Fibroblast of villous mesenchyme (primary cell): ENCODE measurements around the gene EXD2. TPM values are rescaled to one million over a fixed set of nuclear protein-coding genes. Genes with fewer than 3 reads are reported as not detected.

ENCODE experiments used
- DNase-seq: peaks from one replicate; pipeline ENCODE4 v3.0.0-alpha.2; 2010; ENCODE audit warnings: low read depth
- H3K4me3 ChIP-seq: 2 replicates; pipeline ENCODE4 v1.5.1; 2011; ENCODE audit warnings: low read depth, mild to moderate bottlenecking, low read length
- CTCF ChIP-seq: IDR thresholded peaks from 2 replicates; pipeline ENCODE4 v1.5.1; 2012; ENCODE audit warnings: low read depth, mild to moderate bottlenecking, low read length; ENCODE audit not compliant: insufficient read depth
- total RNA-seq: library from RNA; depleted of rRNA; stranded (reverse); fragments of >200 nt; gene quantifications from 2 replicates; pipeline ENCODE4 v1.2.3, GENCODE V29; 2012

EXD2 gene
- total RNA-seq, 1 donor = 18.6 TPM

DNA sequence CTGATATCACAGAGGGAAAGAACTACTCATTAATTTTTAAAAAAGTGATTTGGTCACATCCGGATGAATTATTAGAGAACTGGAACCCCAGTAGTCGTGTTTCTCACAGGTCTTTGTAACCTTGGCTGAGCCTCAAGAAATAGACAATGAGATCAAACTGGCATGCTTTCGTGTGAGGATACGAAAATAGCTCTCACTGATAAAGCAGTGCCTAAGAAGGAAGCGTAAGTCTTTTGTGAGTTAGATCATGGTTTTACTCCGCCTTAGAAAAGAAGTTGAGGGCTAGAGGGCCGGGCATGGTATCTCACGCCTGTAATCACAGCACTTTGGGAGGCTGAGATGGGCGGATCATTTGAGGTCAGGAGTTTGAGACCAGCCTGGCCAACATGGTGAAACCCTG is 34.9 kb downstream of the EXD2 start:
- H3K4me3 ChIP-seq = no peak overlapping the region
- no peak for TF ChIP-seq CTCF
- no peak for DNase-seq

DNA sequence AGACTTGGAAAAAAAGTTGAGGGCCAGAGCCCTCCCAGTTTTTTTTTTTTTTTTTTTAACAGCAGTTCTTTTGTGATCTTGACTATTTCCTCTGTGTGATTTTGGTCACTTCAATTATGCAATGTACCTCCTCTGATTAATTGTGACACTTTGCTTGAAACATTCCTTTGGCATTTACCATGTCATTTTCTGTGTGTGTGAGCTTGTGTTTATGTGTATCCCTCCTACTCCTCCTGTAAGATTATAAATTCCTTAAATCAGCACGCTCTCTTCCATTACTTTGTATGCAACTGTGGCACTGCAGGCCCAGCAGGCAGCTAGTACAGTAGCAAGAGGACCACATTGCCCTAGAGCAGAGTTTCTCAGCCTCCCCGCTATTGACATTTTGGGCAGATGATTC is 35.4 kb downstream of the EXD2 start:
- H3K4me3 ChIP-seq = no peak overlapping the region
- DNase-seq = peak; percentile 10

DNA sequence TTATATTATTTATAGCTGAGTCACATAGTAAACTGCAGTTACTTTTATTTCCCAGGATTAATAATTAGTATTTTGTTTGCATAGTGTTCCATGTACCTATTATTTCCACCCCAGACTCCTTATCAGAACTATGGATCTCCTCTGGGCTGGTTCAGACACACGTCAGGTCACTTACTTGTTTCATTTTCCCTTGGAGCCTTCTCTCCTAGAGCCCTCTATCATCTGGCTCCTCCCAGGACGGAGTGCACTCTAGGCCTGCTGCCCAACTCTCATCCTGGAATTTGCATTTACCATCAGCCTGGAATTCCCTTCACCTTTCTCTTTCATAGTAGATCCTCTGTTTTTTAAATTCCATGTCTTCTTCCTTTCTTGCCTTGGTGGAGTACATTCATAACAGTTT is 40.2 kb downstream of the EXD2 start:
- no peak for DNase-seq
- TF ChIP-seq CTCF = no peak
- H3K4me3 ChIP-seq = no peak overlapping the region

More for the DNA sequence above, 35.4 kb downstream of the EXD2 start:
- no peak for TF ChIP-seq CTCF

GRCh38 chr14:69232388-69232787 is 41.1 kb downstream of the EXD2 start:
- no peak for DNase-seq
- H3K4me3 ChIP-seq = no peak overlapping the region
- TF ChIP-seq CTCF = no peak

DNA sequence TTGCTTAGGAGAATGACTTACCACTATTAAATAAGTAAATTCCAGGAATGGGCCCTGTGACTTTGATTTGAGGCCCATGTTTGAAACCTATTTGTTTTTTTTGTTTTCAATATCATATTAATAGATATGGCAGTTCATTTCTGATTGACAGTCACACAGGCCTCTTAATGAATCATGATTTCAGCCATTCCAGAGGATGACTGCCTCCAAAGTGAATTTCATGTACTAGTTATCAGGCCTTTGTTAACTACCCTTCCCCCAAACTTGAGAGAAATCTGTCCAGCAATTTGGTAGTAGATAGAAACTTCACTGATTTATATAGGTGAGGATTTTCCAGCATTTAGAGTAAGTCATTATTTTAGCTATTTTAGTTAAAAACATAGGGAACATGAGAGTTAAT is 42.8 kb downstream of the EXD2 start:
- no peak overlapping the region for H3K4me3 ChIP-seq
- TF ChIP-seq CTCF = no peak
- no peak for DNase-seq

DNA sequence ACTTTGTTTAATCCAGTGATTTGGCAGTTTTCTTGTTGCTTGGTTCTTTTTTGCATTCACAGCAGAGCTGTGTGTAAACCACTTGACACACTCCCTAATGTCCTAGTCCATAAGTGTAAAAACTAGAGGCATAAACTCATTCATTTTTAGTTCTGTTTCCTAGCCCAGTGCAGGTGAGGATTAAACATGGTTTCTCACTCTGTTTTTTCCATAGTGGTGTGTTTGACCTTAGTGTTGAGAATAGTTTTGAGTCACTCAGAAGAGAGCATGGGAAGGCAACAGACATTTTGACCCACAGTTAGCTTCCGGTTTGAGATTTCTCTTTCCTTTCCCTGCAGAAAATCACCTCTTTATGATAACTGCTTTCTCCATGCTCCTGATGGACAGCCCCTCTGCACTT is 44.4 kb downstream of the EXD2 start:
- TF ChIP-seq CTCF = no peak
- H3K4me3 ChIP-seq = no peak overlapping the region
- no peak for DNase-seq

DNA sequence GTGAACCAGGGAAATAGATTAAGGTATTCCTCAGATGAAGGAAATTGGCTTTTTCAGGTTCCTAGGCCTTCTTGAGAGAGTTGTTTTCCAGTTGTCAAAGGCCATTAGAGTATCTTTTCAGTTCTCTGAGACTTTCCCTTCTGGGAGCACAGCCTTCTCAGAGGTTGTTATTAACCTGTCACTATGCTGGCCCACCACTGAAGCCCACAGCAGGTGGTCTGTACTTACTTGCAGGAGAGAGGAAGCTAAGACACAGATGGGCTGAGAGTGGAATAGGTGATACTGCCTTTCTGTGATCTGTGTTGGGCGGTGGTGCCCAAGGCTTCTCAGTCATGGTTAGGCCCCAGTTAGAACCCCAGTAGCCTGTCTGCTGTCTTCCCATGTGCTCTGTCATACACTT is 45.8 kb downstream of the EXD2 start:
- TF ChIP-seq CTCF = no peak
- H3K4me3 ChIP-seq = no peak overlapping the region
- no peak for DNase-seq
